ENCODE data around the gene SZT2.

The SZT2 gene
- total RNA-seq = 124 to 207 (median 185) reads per million in 3 donors

- Histone ChIP-seq H3K36me3 (ENCODE audit: control insufficient read depth, insufficient read depth, low read length) (peaks cover 29% of the 10 kb centered on the region), H3K27ac (ENCODE audit: insufficient read depth, low read length, poor library complexity, severe bottlenecking) (peak within 1 kb of the TSS; percentile 77), H3K4me3 (ENCODE audit: insufficient read depth, low read depth, low read length, poor library complexity, severe bottlenecking) (peak within 1 kb of the TSS; percentile 93), H3K4me1 (ENCODE audit: control insufficient read depth, insufficient read depth, low read length, poor library complexity, severe bottlenecking) (peaks cover 16% of the 10 kb centered on the region), H3K27me3 (replicated peaks; ENCODE audit: control insufficient read depth, insufficient read depth, low read length, poor library complexity, severe bottlenecking) (no peaks in the 10 kb centered on the region), H3K9me3 (ENCODE audit: control insufficient read depth, low read length) (no peaks in the 10 kb centered on the region)
- DNase-seq = peak; percentile 84 to 90 (median 90)
These were observed at the start of gene SZT2, which contains the start of gene MED8 for GRCh38 chr1:43389326-43390313. SZT2 (plus strand) TSS chr1:43389899; CDS start chr1:43389969, 70 bp downstream. MED8 (minus strand) TSS chr1:43389800; CDS start chr1:43389764, 36 bp downstream.

- H3K27me3 ChIP-seq (replicated peaks; ENCODE audit: control insufficient read depth, insufficient read depth, low read length, poor library complexity, severe bottlenecking) = no peaks in the 10 kb centered on the region
- no peaks in the 10 kb centered on the region for H3K36me3 ChIP-seq (ENCODE audit: control insufficient read depth, insufficient read depth, low read length)
- DNase-seq = no peak
- no peaks in the 10 kb centered on the region for H3K9me3 ChIP-seq (ENCODE audit: control insufficient read depth, low read length)
- H3K4me1 ChIP-seq (ENCODE audit: control insufficient read depth, insufficient read depth, low read length, poor library complexity, severe bottlenecking) = no peaks in the 10 kb centered on the region
- no peak overlapping the region for H3K4me3 ChIP-seq (ENCODE audit: insufficient read depth, low read depth, low read length, poor library complexity, severe bottlenecking)
- H3K27ac ChIP-seq (ENCODE audit: insufficient read depth, low read length, poor library complexity, severe bottlenecking) = no peak overlapping the region
These were observed 49.1 kb upstream of the SZT2 start for GRCh38 chr1:43340559-43340958.

DNA sequence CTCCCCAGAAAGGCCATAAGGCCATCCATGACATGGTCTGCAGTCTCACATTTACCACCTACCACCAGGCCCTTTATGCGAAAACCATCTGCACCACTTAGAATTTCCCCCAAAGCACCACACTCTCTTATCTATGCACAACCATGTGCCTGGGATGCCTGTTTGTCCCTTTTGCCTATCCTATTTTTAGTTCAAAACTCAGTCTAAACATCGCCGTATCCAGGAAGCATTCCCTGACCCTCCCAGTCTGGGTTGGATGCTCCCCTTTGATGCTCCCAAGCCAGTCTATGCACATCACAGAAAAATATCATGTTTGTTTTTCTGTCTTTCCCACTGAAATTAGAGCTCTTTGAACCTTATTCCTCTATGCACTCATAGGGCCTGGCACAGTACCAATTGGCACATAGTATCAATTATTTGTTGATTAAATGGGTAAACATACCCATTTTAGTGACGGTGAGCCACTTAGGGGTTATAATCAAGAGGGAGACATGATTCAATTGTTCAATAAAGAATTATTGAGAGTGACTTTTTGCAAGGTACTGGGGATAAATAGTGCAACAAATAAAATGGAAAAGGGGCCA is 45.3 kb upstream of the SZT2 start:
- Histone ChIP-seq H3K4me1 (ENCODE audit: control insufficient read depth, insufficient read depth, low read length, poor library complexity, severe bottlenecking) (no peaks in the 10 kb centered on the region), H3K27me3 (replicated peaks; ENCODE audit: control insufficient read depth, insufficient read depth, low read length, poor library complexity, severe bottlenecking) (no peaks in the 10 kb centered on the region), H3K36me3 (ENCODE audit: control insufficient read depth, insufficient read depth, low read length) (no peaks in the 10 kb centered on the region), H3K9me3 (ENCODE audit: control insufficient read depth, low read length) (no peaks in the 10 kb centered on the region), H3K4me3 (ENCODE audit: insufficient read depth, low read depth, low read length, poor library complexity, severe bottlenecking) (no peak overlapping the region), H3K27ac (ENCODE audit: insufficient read depth, low read length, poor library complexity, severe bottlenecking) (no peak overlapping the region)
- no peak for DNase-seq

DNA sequence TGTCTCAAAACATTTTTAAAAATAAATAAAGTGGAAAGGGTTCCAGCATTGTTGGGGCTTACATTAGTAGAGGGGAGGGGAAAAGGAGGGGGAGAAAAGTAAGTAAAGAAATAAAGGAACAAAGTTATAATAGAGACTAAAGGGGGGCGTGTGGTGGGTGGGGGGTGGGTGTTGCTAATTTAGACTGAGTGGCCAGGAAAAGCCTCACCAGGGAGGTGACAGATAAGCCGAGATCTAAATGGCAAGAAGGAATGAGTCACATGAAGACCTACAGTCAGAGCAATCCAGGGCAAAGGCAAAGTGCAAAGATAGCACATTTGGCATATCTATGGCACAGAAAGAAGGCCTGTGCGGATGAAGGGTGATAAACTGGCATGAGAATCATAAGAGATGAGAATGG is 44.6 kb upstream of the SZT2 start:
- Histone ChIP-seq H3K4me1 (ENCODE audit: control insufficient read depth, insufficient read depth, low read length, poor library complexity, severe bottlenecking) (no peaks in the 10 kb centered on the region), H3K9me3 (ENCODE audit: control insufficient read depth, low read length) (no peaks in the 10 kb centered on the region), H3K27me3 (replicated peaks; ENCODE audit: control insufficient read depth, insufficient read depth, low read length, poor library complexity, severe bottlenecking) (no peaks in the 10 kb centered on the region), H3K27ac (ENCODE audit: insufficient read depth, low read length, poor library complexity, severe bottlenecking) (no peak overlapping the region), H3K4me3 (ENCODE audit: insufficient read depth, low read depth, low read length, poor library complexity, severe bottlenecking) (no peak overlapping the region), H3K36me3 (ENCODE audit: control insufficient read depth, insufficient read depth, low read length) (no peaks in the 10 kb centered on the region)
- no peak for DNase-seq

GRCh38 chr1:43346636-43347035 is 43.1 kb upstream of the SZT2 start:
- Histone ChIP-seq H3K9me3 (ENCODE audit: control insufficient read depth, low read length) (no peaks in the 10 kb centered on the region), H3K4me1 (ENCODE audit: control insufficient read depth, insufficient read depth, low read length, poor library complexity, severe bottlenecking) (no peaks in the 10 kb centered on the region), H3K27ac (ENCODE audit: insufficient read depth, low read length, poor library complexity, severe bottlenecking) (no peak overlapping the region), H3K27me3 (replicated peaks; ENCODE audit: control insufficient read depth, insufficient read depth, low read length, poor library complexity, severe bottlenecking) (no peaks in the 10 kb centered on the region), H3K4me3 (ENCODE audit: insufficient read depth, low read depth, low read length, poor library complexity, severe bottlenecking) (no peak overlapping the region), H3K36me3 (ENCODE audit: control insufficient read depth, insufficient read depth, low read length) (no peaks in the 10 kb centered on the region)
- DNase-seq = no peak

DNA sequence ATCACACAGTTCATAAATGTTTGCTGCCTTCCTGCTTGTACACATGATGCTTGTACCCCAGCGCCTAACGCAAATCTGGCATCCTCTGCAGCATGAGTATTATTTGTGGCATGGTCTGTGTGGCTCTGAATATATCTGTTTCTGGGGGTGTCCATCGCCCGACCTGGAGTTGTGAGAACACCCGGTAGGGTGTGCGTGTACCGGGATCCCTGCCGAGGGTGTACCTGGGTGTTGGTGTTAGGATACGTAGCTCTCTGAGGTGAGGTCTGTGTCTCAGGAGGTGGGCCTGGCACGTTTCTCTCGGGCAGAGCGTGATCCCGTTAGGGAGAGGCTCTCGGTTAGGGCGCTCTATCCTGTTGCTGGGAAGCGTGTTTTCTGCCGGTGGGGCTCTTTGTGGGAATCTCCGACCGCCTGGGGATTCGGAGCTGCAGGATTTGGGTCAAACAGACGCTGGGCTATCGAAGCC is 41.3 kb upstream of the SZT2 start:
- Histone ChIP-seq H3K4me3 (ENCODE audit: insufficient read depth, low read depth, low read length, poor library complexity, severe bottlenecking) (peak overlapping the region; percentile 42), H3K27ac (ENCODE audit: insufficient read depth, low read length, poor library complexity, severe bottlenecking) (peak overlapping the region; percentile 62), H3K36me3 (ENCODE audit: control insufficient read depth, insufficient read depth, low read length) (no peaks in the 10 kb centered on the region), H3K27me3 (replicated peaks; ENCODE audit: control insufficient read depth, insufficient read depth, low read length, poor library complexity, severe bottlenecking) (no peaks in the 10 kb centered on the region), H3K4me1 (ENCODE audit: control insufficient read depth, insufficient read depth, low read length, poor library complexity, severe bottlenecking) (no peaks in the 10 kb centered on the region), H3K9me3 (ENCODE audit: control insufficient read depth, low read length) (no peaks in the 10 kb centered on the region)
- no peak for DNase-seq

GRCh38 chr1:43348809-43349593 is 40.7 kb upstream of the SZT2 start:
- Histone ChIP-seq H3K4me1 (ENCODE audit: control insufficient read depth, insufficient read depth, low read length, poor library complexity, severe bottlenecking) (no peaks in the 10 kb centered on the region), H3K36me3 (ENCODE audit: control insufficient read depth, insufficient read depth, low read length) (no peaks in the 10 kb centered on the region), H3K4me3 (ENCODE audit: insufficient read depth, low read depth, low read length, poor library complexity, severe bottlenecking) (peak overlapping the region; percentile 42), H3K9me3 (ENCODE audit: control insufficient read depth, low read length) (no peaks in the 10 kb centered on the region), H3K27ac (ENCODE audit: insufficient read depth, low read length, poor library complexity, severe bottlenecking) (peak overlapping the region; percentile 62), H3K27me3 (replicated peaks; ENCODE audit: control insufficient read depth, insufficient read depth, low read length, poor library complexity, severe bottlenecking) (no peaks in the 10 kb centered on the region)
- peak; percentile 39 to 73 (median 48) for DNase-seq

- no peak for DNase-seq
- H3K36me3 ChIP-seq (ENCODE audit: control insufficient read depth, insufficient read depth, low read length) = no peaks in the 10 kb centered on the region
- peak overlapping the region; percentile 62 for H3K27ac ChIP-seq (ENCODE audit: insufficient read depth, low read length, poor library complexity, severe bottlenecking)
- no peaks in the 10 kb centered on the region for H3K9me3 ChIP-seq (ENCODE audit: control insufficient read depth, low read length)
- H3K4me3 ChIP-seq (ENCODE audit: insufficient read depth, low read depth, low read length, poor library complexity, severe bottlenecking) = no peak overlapping the region
- no peaks in the 10 kb centered on the region for H3K4me1 ChIP-seq (ENCODE audit: control insufficient read depth, insufficient read depth, low read length, poor library complexity, severe bottlenecking)
- no peaks in the 10 kb centered on the region for H3K27me3 ChIP-seq (replicated peaks; ENCODE audit: control insufficient read depth, insufficient read depth, low read length, poor library complexity, severe bottlenecking)
These were observed 39.9 kb upstream of the SZT2 start for GRCh38 chr1:43349594-43350306.

DNA sequence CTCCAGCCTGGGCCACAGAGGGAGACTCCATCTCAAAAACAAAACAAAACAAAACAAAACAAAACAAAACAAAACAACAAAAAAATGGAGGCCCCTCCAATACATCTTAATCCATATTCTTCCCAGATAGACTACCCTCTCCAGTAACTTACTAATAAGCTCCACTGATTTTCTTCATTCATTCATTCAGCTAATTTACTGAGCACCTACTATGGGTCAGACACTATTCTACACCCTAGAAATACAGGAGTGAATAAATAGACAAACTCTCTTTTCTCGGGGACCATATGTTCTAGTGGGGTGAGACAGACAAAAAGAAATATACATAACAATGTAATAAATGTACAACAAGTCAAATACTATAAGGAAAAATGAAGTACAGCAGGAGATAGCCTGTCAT is 38.7 kb upstream of the SZT2 start:
- no peaks in the 10 kb centered on the region for H3K4me1 ChIP-seq (ENCODE audit: control insufficient read depth, insufficient read depth, low read length, poor library complexity, severe bottlenecking)
- no peak for DNase-seq
- no peak overlapping the region for H3K27ac ChIP-seq (ENCODE audit: insufficient read depth, low read length, poor library complexity, severe bottlenecking)
- no peaks in the 10 kb centered on the region for H3K9me3 ChIP-seq (ENCODE audit: control insufficient read depth, low read length)
- H3K4me3 ChIP-seq (ENCODE audit: insufficient read depth, low read depth, low read length, poor library complexity, severe bottlenecking) = no peak overlapping the region
- H3K27me3 ChIP-seq (replicated peaks; ENCODE audit: control insufficient read depth, insufficient read depth, low read length, poor library complexity, severe bottlenecking) = no peaks in the 10 kb centered on the region
- H3K36me3 ChIP-seq (ENCODE audit: control insufficient read depth, insufficient read depth, low read length) = no peaks in the 10 kb centered on the region

All from effector memory CD4-positive, alpha-beta T cell (primary cell).